Measurements from ENCODE around the gene ERVK3-1. TPM values are rescaled to one million over a fixed set of nuclear protein-coding genes. Genes with fewer than 3 reads are reported as not detected.

ERVK3-1 gene
- total and polyA plus RNA-seq, 2 of the 13 experiments (the other 11 are each of a cell fraction or from before 2014, with no cell fraction given), result 28.5 to 38.7 TPM

DNA sequence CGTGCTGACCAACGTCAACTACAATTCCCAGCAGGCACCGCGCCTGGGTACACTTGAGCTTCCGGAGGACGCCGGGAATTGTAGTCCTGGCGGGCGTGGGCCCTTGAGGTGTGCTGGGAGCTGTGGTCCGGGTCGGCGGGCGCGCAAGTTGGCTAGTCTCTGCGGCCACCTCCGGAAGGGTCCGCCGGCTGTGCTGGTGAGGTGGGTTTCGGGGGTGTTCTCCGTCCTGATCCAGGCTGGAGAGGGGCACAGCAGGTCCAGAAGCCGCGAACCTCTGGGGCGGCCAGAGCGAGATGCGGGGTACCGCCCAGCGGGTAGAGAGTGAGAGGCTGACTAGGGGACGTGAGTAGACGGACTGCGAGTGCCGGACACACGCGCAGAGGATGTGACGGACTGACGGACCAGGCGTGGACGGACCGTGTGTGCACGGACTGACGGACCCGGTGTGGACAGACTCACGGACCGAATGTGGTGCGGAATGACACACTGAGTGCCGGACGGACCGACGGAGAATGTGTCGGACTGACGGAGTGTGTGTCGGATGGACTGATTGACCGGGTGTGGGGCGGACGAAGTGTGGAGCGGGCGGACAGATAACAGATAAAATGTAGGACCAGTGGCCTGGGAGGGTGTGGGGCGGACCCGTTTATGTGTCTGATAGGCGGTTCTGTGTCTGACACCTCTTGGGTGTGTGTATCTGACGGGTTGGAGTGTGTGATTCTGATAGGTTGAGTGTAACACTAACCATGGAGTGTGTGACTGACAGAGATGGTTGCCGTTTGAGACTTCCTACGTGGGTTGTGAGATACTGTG lies 21.9 kb downstream of the ERVK3-1 start, which contains the start of gene ZSCAN22 (continued):
- TF ChIP-seq, protein P1, sequence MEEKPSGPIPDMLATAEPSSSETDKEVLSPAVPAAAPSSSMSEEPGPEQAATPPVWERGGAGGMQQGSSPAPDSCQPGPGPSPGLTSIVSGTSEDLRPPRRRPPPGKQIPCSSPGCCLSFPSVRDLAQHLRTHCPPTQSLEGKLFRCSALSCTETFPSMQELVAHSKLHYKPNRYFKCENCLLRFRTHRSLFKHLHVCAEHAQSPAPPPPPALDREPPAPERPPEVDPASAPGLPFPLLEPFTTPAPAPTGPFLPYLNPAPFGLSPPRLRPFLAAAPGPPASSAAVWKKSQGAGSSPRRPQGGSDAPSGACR (CRISPR knock-in tag; IDR thresholded peaks at IDR 0.05), result peak; percentile 95
- peak; percentile 72; the same call in 1 of the 2 replicates for TF ChIP-seq ZSCAN21 (CRISPR knock-in tag; IDR thresholded peaks at IDR 0.05; ENCODE audit: borderline replicate concordance)
- no peak; the same call in 1 of the 2 replicates for TF ChIP-seq ZNF761 (CRISPR knock-in tag; conservative IDR thresholded peaks at IDR 0.05)
- TF ChIP-seq ZNF569 (CRISPR knock-in tag; IDR thresholded peaks at IDR 0.05; ENCODE audit: borderline replicate concordance), result no peak
- TF ChIP-seq KLF16 (CRISPR knock-in tag; IDR thresholded peaks at IDR 0.05), result peak; percentile 85 to 89; a peak in 3 of 4 replicates
- TF ChIP-seq CEBPB (IDR thresholded peaks at IDR 0.05; ENCODE audit: borderline replicate concordance, low read depth, low read length), result no peak
- TF ChIP-seq, protein P2, sequence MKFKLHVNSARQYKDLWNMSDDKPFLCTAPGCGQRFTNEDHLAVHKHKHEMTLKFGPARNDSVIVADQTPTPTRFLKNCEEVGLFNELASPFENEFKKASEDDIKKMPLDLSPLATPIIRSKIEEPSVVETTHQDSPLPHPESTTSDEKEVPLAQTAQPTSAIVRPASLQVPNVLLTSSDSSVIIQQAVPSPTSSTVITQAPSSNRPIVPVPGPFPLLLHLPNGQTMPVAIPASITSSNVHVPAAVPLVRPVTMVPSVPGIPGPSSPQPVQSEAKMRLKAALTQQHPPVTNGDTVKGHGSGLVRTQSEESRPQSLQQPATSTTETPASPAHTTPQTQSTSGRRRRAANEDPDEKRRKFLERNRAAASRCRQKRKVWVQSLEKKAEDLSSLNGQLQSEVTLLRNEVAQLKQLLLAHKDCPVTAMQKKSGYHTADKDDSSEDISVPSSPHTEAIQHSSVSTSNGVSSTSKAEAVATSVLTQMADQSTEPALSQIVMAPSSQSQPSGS (CRISPR knock-in tag; IDR thresholded peaks at IDR 0.05), result peak; percentile 89
- TF ChIP-seq ZNF432 (CRISPR knock-in tag; IDR thresholded peaks at IDR 0.05; ENCODE audit: borderline replicate concordance), result no peak
- TF ChIP-seq, protein P3, sequence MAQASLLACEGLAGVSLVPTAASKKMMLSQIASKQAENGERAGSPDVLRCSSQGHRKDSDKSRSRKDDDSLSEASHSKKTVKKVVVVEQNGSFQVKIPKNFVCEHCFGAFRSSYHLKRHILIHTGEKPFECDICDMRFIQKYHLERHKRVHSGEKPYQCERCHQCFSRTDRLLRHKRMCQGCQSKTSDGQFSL (CRISPR knock-in tag; IDR thresholded peaks at IDR 0.05), result 0 out of 2 replicates have a peak, but pooled peaks have one; percentile 26
- no peak for TF ChIP-seq KLF15 (CRISPR knock-in tag; IDR thresholded peaks at IDR 0.05; ENCODE audit: borderline replicate concordance)
- TF ChIP-seq, protein P4, sequence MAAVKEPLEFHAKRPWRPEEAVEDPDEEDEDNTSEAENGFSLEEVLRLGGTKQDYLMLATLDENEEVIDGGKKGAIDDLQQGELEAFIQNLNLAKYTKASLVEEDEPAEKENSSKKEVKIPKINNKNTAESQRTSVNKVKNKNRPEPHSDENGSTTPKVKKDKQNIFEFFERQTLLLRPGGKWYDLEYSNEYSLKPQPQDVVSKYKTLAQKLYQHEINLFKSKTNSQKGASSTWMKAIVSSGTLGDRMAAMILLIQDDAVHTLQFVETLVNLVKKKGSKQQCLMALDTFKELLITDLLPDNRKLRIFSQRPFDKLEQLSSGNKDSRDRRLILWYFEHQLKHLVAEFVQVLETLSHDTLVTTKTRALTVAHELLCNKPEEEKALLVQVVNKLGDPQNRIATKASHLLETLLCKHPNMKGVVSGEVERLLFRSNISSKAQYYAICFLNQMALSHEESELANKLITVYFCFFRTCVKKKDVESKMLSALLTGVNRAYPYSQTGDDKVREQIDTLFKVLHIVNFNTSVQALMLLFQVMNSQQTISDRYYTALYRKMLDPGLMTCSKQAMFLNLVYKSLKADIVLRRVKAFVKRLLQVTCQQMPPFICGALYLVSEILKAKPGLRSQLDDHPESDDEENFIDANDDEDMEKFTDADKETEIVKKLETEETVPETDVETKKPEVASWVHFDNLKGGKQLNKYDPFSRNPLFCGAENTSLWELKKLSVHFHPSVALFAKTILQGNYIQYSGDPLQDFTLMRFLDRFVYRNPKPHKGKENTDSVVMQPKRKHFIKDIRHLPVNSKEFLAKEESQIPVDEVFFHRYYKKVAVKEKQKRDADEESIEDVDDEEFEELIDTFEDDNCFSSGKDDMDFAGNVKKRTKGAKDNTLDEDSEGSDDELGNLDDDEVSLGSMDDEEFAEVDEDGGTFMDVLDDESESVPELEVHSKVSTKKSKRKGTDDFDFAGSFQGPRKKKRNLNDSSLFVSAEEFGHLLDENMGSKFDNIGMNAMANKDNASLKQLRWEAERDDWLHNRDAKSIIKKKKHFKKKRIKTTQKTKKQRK (IDR thresholded peaks at IDR 0.05; ENCODE audit: low read length), result no peak
- TF ChIP-seq, protein P5, sequence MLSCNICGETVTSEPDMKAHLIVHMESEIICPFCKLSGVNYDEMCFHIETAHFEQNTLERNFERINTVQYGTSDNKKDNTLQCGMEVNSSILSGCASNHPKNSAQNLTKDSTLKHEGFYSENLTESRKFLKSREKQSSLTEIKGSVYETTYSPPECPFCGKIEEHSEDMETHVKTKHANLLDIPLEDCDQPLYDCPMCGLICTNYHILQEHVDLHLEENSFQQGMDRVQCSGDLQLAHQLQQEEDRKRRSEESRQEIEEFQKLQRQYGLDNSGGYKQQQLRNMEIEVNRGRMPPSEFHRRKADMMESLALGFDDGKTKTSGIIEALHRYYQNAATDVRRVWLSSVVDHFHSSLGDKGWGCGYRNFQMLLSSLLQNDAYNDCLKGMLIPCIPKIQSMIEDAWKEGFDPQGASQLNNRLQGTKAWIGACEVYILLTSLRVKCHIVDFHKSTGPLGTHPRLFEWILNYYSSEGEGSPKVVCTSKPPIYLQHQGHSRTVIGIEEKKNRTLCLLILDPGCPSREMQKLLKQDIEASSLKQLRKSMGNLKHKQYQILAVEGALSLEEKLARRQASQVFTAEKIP (CRISPR knock-in tag; IDR thresholded peaks at IDR 0.05; ENCODE audit: borderline replicate concordance), result no peak
- no peak for TF ChIP-seq ZSCAN30 (CRISPR knock-in tag; IDR thresholded peaks at IDR 0.05)
- TF ChIP-seq CBX2 (IDR thresholded peaks at IDR 0.05; ENCODE audit: low read depth, low read length), result no peak
- no peak for TF ChIP-seq CBX2 (CRISPR knock-in tag; IDR thresholded peaks at IDR 0.05; ENCODE audit: low read depth)
- TF ChIP-seq TARDBP (CRISPR knock-in tag; IDR thresholded peaks at IDR 0.05), result peak; percentile 82
- TF ChIP-seq MIER2 (CRISPR knock-in tag; IDR thresholded peaks at IDR 0.05), result 0 out of 2 replicates have a peak, but pooled peaks have one; percentile 21
- TF ChIP-seq ZNF20 (CRISPR knock-in tag; IDR thresholded peaks at IDR 0.05), result no peak
- TF ChIP-seq SALL1 (CRISPR knock-in tag; IDR thresholded peaks at IDR 0.05), result peak; percentile 65
- peak; percentile 63; the same call in 1 of the 2 replicates for TF ChIP-seq ISL2 (CRISPR knock-in tag; IDR thresholded peaks at IDR 0.05)
- TF ChIP-seq SMAD9 (CRISPR knock-in tag; IDR thresholded peaks at IDR 0.05), result no peak
- TF ChIP-seq TAF1 (CRISPR knock-in tag; IDR thresholded peaks at IDR 0.05), result peak; percentile 80
